Stimulated activated CD8-positive, alpha-beta memory T cell treated with anti-CD3 and anti-CD28 coated beads, Interleukin-15, amount 100 ng/mL, for 24 hours (primary cell): ENCODE results near the gene KRT9.
"Not testable (repeated sequence)": the region's sequence is repeated elsewhere in the genome, so short reads cannot be mapped to it uniquely, and the experiment has no call there.

Experiments
- DNase-seq: peaks from one replicate; pipeline ENCODE4 v3.0.0-alpha.2; 2020; ENCODE audit warnings: low read depth

KRT9 gene

GRCh38 chr17:41578971-41579370, 7.1 kb upstream of the KRT9 start:
- no peak for DNase-seq

GRCh38 chr17:41578538-41578937, 6.7 kb upstream of the KRT9 start:
- DNase-seq, result no peak

GRCh38 chr17:41576740-41577139, 4.9 kb upstream of the KRT9 start:
- not testable (repeated sequence) for DNase-seq

- DNase-seq, result no peak
These were observed 3.5 kb upstream of the KRT9 start for GRCh38 chr17:41575336-41575735.

- DNase-seq, result no peak
These were observed 4.5 kb downstream of the KRT9 start for GRCh38 chr17:41567317-41567716.

- DNase-seq, result no peak
These were observed 6.5 kb downstream of the KRT9 start for GRCh38 chr17:41565338-41565737.

- DNase-seq, result no peak
These were observed 8.2 kb downstream of the KRT9 start for GRCh38 chr17:41563607-41564170.

- DNase-seq, result no peak
These were observed 10.3 kb downstream of the KRT9 start for GRCh38 chr17:41561554-41561953.

- no peak for DNase-seq
These were observed 12.3 kb downstream of the KRT9 start for GRCh38 chr17:41559548-41559947.

GRCh38 chr17:41556931-41557330, 14.9 kb downstream of the KRT9 start:
- DNase-seq, result no peak

GRCh38 chr17:41556306-41556705, 15.6 kb downstream of the KRT9 start:
- no peak for DNase-seq

- no peak for DNase-seq
These were observed 16.6 kb downstream of the KRT9 start for GRCh38 chr17:41555105-41555887.

GRCh38 chr17:41553987-41554680, 17.7 kb downstream of the KRT9 start:
- DNase-seq, result no peak

- no peak for DNase-seq
These were observed 18.7 kb downstream of the KRT9 start for GRCh38 chr17:41553176-41553575.

GRCh38 chr17:41552455-41552854, 19.4 kb downstream of the KRT9 start:
- DNase-seq, result no peak

GRCh38 chr17:41551365-41551764, 20.5 kb downstream of the KRT9 start:
- no peak for DNase-seq

- no peak for DNase-seq
These were observed 22.2 kb downstream of the KRT9 start for GRCh38 chr17:41549596-41550039.

- DNase-seq, result peak; percentile 59
These were observed 22.8 kb downstream of the KRT9 start for GRCh38 chr17:41548844-41549595.

GRCh38 chr17:41547921-41548843, 23.7 kb downstream of the KRT9 start:
- DNase-seq, result no peak

GRCh38 chr17:41547378-41547841, 24.4 kb downstream of the KRT9 start:
- DNase-seq, result no peak

GRCh38 chr17:41546819-41547218, 25.0 kb downstream of the KRT9 start:
- DNase-seq, result no peak
